ENCODE measurements around the gene WNT7B. TPM values are rescaled to one million over a fixed set of nuclear protein-coding genes. Genes with fewer than 3 reads are reported as not detected.

The WNT7B gene
- polyA plus RNA-seq, 1 of the 3 experiments (the other 2 are of a cell fraction): 0.13 TPM

GRCh38 chr22:45987136-45987861, 10.3 kb upstream of the WNT7B start (continued):
- TF ChIP-seq MAX (IDR thresholded peaks at IDR 0.05; ENCODE audit: low read depth) (no peak), FOXM1 (IDR thresholded peaks at IDR 0.05; ENCODE audit: low read depth) (no peak)

- Histone ChIP-seq H3K4me2 (no peak overlapping the region), H3K4me3 (ENCODE audit: low read depth in 2 of 2, low read length in 1 of 2) (no peak overlapping the region), H3K9ac (no peak overlapping the region), H3K36me3 (replicated peaks in 1 of 2; ENCODE audit: control insufficient read depth in 1 of 2, insufficient read depth in 2 of 2, low read length in 1 of 2) (no peaks in the 10 kb centered on the region), H2AFZ (ENCODE audit: low read depth) (no peak overlapping the region), H3K79me2 (ENCODE audit: insufficient read depth) (no peaks in the 10 kb centered on the region), H3F3A (replicated peaks; ENCODE audit: insufficient read depth) (no peaks in the 10 kb centered on the region), H3K4me1 (ENCODE audit: control insufficient read depth in 1 of 2, insufficient read depth in 2 of 2, low read depth in 1 of 2, low read length in 1 of 2) (no peaks in the 10 kb centered on the region), H4K20me1 (ENCODE audit: insufficient read depth) (no peaks in the 10 kb centered on the region), H3K27me3 (ENCODE audit: insufficient read depth) (no peaks in the 10 kb centered on the region), H3K9me2 (no peaks in the 10 kb centered on the region), H3K9me3 (no peaks in the 10 kb centered on the region), H3K27ac (ENCODE audit: low read depth in 2 of 2, low read length in 1 of 2) (no peak overlapping the region)
- ChIA-PET CTCF (interaction anchor here (1.0 to 5.2 kb wide), 5 partner anchors 11 to 407 kb away, joined by 3 to 29 read pairs (median 6); no protein-coding TSS in a partner anchor), POLR2A (no interaction called here)
- WGBS (ENCODE audit: low lambda C conversion rate): 31% methylated on average over 1 of the region's 1 CpG
- TF ChIP-seq SMC3 (IDR thresholded peaks at IDR 0.05; ENCODE audit: low read depth, low read length) (no peak), USF1 (IDR thresholded peaks at IDR 0.05; ENCODE audit: borderline replicate concordance, low read depth) (no peak), SIN3A (IDR thresholded peaks at IDR 0.05; ENCODE audit: borderline replicate concordance, low read depth, low read length) (no peak), EP300 (IDR thresholded peaks at IDR 0.05; ENCODE audit: borderline replicate concordance in 1 of 2, low read depth in 1 of 2, low read length in 1 of 2) (no peak), IRF3 (IDR thresholded peaks at IDR 0.05; ENCODE audit: low read depth, low read length) (no peak), RFX5 (IDR thresholded peaks at IDR 0.05; ENCODE audit: low read length) (no peak), GATA2 (CRISPR knock-in tag; IDR thresholded peaks at IDR 0.05) (no peak), EZH2phosphoT487 (IDR thresholded peaks at IDR 0.05; ENCODE audit: borderline replicate concordance, low read depth) (no peak), PBX3 (IDR thresholded peaks at IDR 0.05) (no peak), MXI1 (IDR thresholded peaks at IDR 0.05; ENCODE audit: low read depth, low read length) (no peak), CTCF (IDR thresholded peaks at IDR 0.05) (no peak), REST (IDR thresholded peaks at IDR 0.05; ENCODE audit: low read depth, low read length) (no peak), FOXJ3 (CRISPR knock-in tag; IDR thresholded peaks at IDR 0.05) (no peak), CHD2 (IDR thresholded peaks at IDR 0.05; ENCODE audit: low read length, partially characterized antibody) (no peak), TEAD4 (IDR thresholded peaks at IDR 0.05; ENCODE audit: borderline replicate concordance, insufficient read depth) (no peak), GABPA (IDR thresholded peaks at IDR 0.05; ENCODE audit: low read depth) (no peak)
- no peak for DNase-seq
Measured at GRCh38 chr22:45984316-45984916, 7.5 kb upstream of the WNT7B start.
